HEK293T (cell line): ENCODE measurements around the gene KIAA1755.

Source experiments
- CTCF ChIA-PET: fragments of 350-600 bp; formaldehyde crosslinking; extraction: SDS; loops from one replicate; lab custom pipeline; 2021; ENCODE audit warnings: antibody characterized with exemption, inconsistent platforms; lab: Yijun Ruan, JAX
- POLR2A ChIA-PET: fragments of 350-600 bp; formaldehyde crosslinking; extraction: SDS; loops from one replicate; lab custom pipeline; 2020; ENCODE audit warnings: antibody characterized with exemption, inconsistent platforms; lab: Yijun Ruan, JAX
- DNase-seq: peaks from one replicate; pipeline ENCODE4 v3.0.0; 2012; ENCODE audit warnings: mixed read lengths; ENCODE audit errors: extremely low spot score
- ARNT ChIP-seq: fragments of 450-650 bp; IDR thresholded peaks from 2 replicates; pipeline ENCODE4 v1.6.1; 2017; ENCODE audit warnings: mild to moderate bottlenecking
- BHLHE40 ChIP-seq: fragments of 450-650 bp; IDR thresholded peaks from 2 replicates; pipeline ENCODE4 v1.6.1; 2016; ENCODE audit warnings: mild to moderate bottlenecking, moderate library complexity, borderline replicate concordance
- CTBP1 ChIP-seq: fragments of 450-650 bp; IDR thresholded peaks from 2 replicates; pipeline ENCODE4 v1.6.1; 2016; ENCODE audit warnings: borderline replicate concordance
- ELF4 ChIP-seq: fragments of 450-650 bp; IDR thresholded peaks from 2 replicates; pipeline ENCODE4 v1.6.1; 2017; ENCODE audit warnings: antibody characterized with exemption
- FOXA1 ChIP-seq: fragments of 450-650 bp; IDR thresholded peaks from 2 replicates; pipeline ENCODE4 v1.6.1; 2016; ENCODE audit warnings: mild to moderate bottlenecking
- FOXK2 ChIP-seq: fragments of 450-650 bp; IDR thresholded peaks from 2 replicates; pipeline ENCODE4 v1.6.1; 2016; ENCODE audit warnings: mild to moderate bottlenecking
- FOXM1 ChIP-seq: fragments of 450-650 bp; IDR thresholded peaks from 2 replicates; pipeline ENCODE4 v1.6.1; 2017; ENCODE audit warnings: mild to moderate bottlenecking, borderline replicate concordance
- HDGF ChIP-seq: fragments of 450-650 bp; IDR thresholded peaks from 2 replicates; pipeline ENCODE4 v1.6.1; 2017; ENCODE audit warnings: antibody characterized with exemption, borderline replicate concordance
- L3MBTL2 ChIP-seq: fragments of 450-650 bp; conservative IDR thresholded peaks from 2 replicates; pipeline ENCODE4 v1.6.1; 2016; ENCODE audit warnings: mild to moderate bottlenecking
- LEF1 ChIP-seq: fragments of 450-650 bp; IDR thresholded peaks from 2 replicates; pipeline ENCODE4 v1.6.1; 2017; ENCODE audit warnings: mild to moderate bottlenecking, borderline replicate concordance
- NFRKB ChIP-seq: fragments of 450-650 bp; IDR thresholded peaks from 2 replicates; pipeline ENCODE4 v1.6.1; 2016; ENCODE audit warnings: mild to moderate bottlenecking, moderate library complexity
- SP1 ChIP-seq: fragments of 450-650 bp; IDR thresholded peaks from 2 replicates; pipeline ENCODE4 v1.6.1; 2017
- SUZ12 ChIP-seq: fragments of 450-650 bp; IDR thresholded peaks from 2 replicates; pipeline ENCODE4 v1.6.1; 2016; ENCODE audit warnings: mild to moderate bottlenecking
- TARDBP ChIP-seq: fragments of 450-650 bp; IDR thresholded peaks from 2 replicates; pipeline ENCODE4 v1.6.1; 2016
- ZNF384 ChIP-seq: fragments of 450-650 bp; IDR thresholded peaks from 2 replicates; pipeline ENCODE4 v1.6.1; 2016
- TF ChIP-seq, protein P1 (sequence below): fragments of 450-650 bp; IDR thresholded peaks from 2 replicates; pipeline ENCODE4 v1.6.1; 2016

The KIAA1755 gene

DNA sequence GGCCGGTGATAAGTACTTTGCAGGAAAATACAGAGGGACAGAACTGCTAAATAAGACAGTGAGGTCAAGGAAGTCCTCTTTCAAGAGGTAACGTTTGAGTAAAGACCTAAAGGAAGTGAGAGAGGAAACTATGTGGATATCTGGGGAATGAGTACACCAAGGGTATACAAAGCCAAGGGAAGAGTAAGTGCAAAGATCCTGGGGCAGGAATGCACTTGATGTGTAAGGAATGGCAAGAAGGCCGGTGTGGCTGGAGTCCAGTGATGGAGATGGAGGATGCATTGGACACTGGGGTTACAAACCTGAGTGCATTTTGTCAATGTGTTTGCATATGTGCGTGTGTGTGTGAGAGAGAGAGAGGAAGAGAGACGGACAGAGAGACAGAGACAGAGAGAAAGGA lies 63.3 kb downstream of the KIAA1755 start:
- CTCF ChIA-PET = no interaction called here
- POLR2A ChIA-PET = no interaction called here
- no peak for TF ChIP-seq L3MBTL2
- no peak for TF ChIP-seq TARDBP
- no peak for TF ChIP-seq BHLHE40
- TF ChIP-seq LEF1 = no peak
- TF ChIP-seq ARNT = no peak
- no peak for TF ChIP-seq SP1
- no peak for TF ChIP-seq ELF4
- TF ChIP-seq FOXM1 = no peak
- TF ChIP-seq FOXK2 = no peak
- TF ChIP-seq HDGF = no peak
- no peak for TF ChIP-seq CTBP1
- no peak for TF ChIP-seq SUZ12
- no peak for DNase-seq

DNA sequence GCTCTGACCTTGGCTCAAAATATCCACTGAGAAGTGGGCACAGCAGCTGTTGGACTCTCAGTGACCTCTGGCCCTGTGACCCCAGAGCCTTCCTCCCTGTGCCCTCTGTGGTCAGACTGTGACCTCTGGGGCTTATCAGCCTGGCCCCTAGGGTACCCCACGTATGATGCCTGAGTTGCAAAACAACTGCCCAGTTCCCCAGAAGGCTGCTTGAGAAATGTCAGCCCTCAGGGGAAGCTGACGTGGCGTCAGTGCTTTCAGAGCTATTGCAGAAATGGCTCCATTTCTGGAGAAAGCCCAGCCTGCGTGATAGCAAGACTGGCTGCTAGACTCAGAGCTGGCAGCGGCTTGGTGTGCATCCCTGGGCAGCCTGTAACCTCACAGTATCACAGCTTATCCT lies 63.9 kb downstream of the KIAA1755 start:
- POLR2A ChIA-PET = no interaction called here
- CTCF ChIA-PET = interaction anchor here (0.6 to 1.2 kb wide), 2 partner anchors 9 to 278 kb away, joined by 3 read pairs; no protein-coding TSS in a partner anchor
- TF ChIP-seq ELF4 = no peak
- TF ChIP-seq BHLHE40 = no peak
- no peak for TF ChIP-seq L3MBTL2
- no peak for TF ChIP-seq TARDBP
- no peak for TF ChIP-seq NFRKB
- TF ChIP-seq, protein P1, sequence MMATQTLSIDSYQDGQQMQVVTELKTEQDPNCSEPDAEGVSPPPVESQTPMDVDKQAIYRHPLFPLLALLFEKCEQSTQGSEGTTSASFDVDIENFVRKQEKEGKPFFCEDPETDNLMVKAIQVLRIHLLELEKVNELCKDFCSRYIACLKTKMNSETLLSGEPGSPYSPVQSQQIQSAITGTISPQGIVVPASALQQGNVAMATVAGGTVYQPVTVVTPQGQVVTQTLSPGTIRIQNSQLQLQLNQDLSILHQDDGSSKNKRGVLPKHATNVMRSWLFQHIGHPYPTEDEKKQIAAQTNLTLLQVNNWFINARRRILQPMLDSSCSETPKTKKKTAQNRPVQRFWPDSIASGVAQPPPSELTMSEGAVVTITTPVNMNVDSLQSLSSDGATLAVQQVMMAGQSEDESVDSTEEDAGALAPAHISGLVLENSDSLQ = no peak
- no peak for TF ChIP-seq SUZ12
- no peak for TF ChIP-seq HDGF
- no peak for TF ChIP-seq ARNT
- TF ChIP-seq ZNF384 = no peak
- TF ChIP-seq FOXM1 = no peak
- no peak for DNase-seq

DNA sequence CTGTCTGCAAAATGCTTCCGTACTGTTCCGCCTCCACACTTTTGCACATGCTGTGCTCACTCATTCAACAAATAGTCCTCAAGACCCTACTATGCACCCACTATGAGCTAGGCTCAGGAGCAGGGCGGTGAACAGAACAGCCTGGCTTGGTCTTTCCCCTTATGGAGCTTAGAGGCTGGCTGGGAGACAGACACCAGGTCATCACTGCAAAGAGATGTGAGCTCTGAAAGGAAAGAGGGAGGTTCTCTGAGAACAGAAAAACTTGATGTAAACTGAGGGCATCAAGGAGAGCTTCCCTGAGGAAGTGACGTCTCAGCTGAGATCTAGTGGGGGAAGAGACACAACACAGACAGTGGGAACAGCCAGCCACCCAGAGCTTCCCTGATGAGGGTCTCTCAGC lies 64.5 kb downstream of the KIAA1755 start:
- no peak for TF ChIP-seq CTBP1
- TF ChIP-seq FOXA1 = no peak
- no peak for TF ChIP-seq NFRKB
- no peak for TF ChIP-seq LEF1
- no peak for TF ChIP-seq HDGF
- TF ChIP-seq TARDBP = no peak
- no peak for TF ChIP-seq FOXK2
- TF ChIP-seq SP1 = no peak
- no peak for TF ChIP-seq FOXM1
- TF ChIP-seq BHLHE40 = no peak
- no peak for TF ChIP-seq ZNF384
- TF ChIP-seq ELF4 = no peak
- no peak for TF ChIP-seq SUZ12
- no peak for TF ChIP-seq ARNT
- TF ChIP-seq, protein P1 = no peak
- TF ChIP-seq L3MBTL2 = no peak
- POLR2A ChIA-PET = no interaction called here
- no peak for DNase-seq
- CTCF ChIA-PET = interaction anchor here (0.6 to 1.2 kb wide), 2 partner anchors 9 to 277 kb away, joined by 3 read pairs; no protein-coding TSS in a partner anchor

DNA sequence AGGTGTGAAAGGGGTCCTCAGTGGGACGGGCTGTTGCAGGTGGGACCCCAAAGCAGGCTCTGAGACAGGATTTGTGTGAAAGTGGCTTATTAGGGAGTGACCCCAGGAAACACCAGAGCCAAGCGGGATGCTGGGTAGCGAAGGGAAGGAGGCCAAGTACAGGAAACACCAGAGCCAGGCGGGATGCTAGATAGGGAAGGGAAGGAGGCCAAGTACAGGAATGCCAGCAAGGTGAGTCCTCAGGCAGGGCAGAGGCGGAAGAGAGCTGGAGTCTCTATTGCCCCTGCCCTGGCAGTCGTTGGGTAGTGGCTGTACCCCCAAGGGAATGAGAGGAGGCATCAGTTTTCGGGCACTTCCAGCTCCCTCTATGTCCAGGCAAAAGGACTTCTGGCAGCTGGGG lies 65.0 kb downstream of the KIAA1755 start:
- DNase-seq = no peak
- ChIA-PET POLR2A (no interaction called here), CTCF (interaction anchor here (0.6 to 1.2 kb wide), 2 partner anchors 8 kb away, joined by 3 read pairs; no protein-coding TSS in a partner anchor)
- TF ChIP-seq FOXA1 (no peak), SP1 (no peak), FOXM1 (no peak), ARNT (no peak), CTBP1 (no peak)
- TF ChIP-seq, protein P1 = no peak

DNA sequence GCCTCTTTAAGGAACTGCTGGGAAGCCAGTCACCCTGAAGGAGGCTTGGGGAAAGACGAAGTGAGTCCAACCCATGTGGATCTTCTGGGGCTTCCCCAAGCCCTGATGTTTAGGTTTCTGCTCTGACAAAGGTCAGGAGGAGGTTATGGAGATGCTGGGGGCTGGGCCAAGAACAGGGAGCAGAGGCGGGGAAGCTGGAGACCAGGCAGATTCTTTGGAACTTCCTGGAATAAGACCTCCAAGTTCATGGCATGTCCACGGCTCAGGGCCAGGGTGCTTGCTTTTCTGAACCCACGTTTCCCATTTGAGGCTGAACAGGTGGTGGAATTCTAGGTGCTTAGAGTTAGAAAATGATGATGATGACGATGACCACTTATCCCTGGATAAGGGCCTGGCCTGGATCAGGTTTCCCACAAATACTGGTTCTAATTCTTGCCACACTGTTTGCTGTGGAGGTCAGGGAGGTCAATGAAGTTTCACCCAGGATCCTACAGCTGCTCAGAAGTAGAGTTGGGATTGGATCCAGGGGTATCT lies 65.5 kb downstream of the KIAA1755 start:
- TF ChIP-seq ARNT (no peak), ELF4 (no peak), BHLHE40 (no peak), CTBP1 (no peak), NFRKB (no peak), HDGF (no peak), FOXK2 (no peak), FOXM1 (no peak), ZNF384 (no peak), LEF1 (no peak), SP1 (no peak), TARDBP (no peak), SUZ12 (no peak), FOXA1 (no peak), L3MBTL2 (no peak)
- TF ChIP-seq, protein P1 = no peak
- ChIA-PET CTCF (interaction anchor here (0.6 kb wide), 1 partner anchor 8 kb away, joined by 3 read pairs; no protein-coding TSS in a partner anchor), POLR2A (no interaction called here)
- DNase-seq = no peak
